HL-60 (cell line): ENCODE data around the gene ACBD7.

Source experiments
- DNase-seq, 2 experiments: peaks; one replicate each; pipeline ENCODE4 v3.0.0-alpha.2; 2010 to 2020; ENCODE audit warnings: low read depth in 1 of 2, low spot score in 1 of 2
- H3K27ac ChIP-seq: fragments of 250-450 bp; sonication (Bioruptor Pico); replicated peaks from 2 replicates; pipeline ENCODE4 v1.5.1; 2020; ENCODE audit warnings: mild to moderate bottlenecking, moderate library complexity
- H3K27me3 ChIP-seq: fragments of 250-450 bp; sonication (Bioruptor Pico); 2 replicates; pipeline ENCODE4 v1.5.1; 2021; ENCODE audit warnings: mild to moderate bottlenecking, moderate library complexity; ENCODE audit not compliant: insufficient read depth, poor library complexity, severe bottlenecking
- H3K4me3 ChIP-seq: replicated peaks from 2 replicates; pipeline ENCODE4 v1.5.1; 2011; ENCODE audit warnings: mild to moderate bottlenecking, control low read depth, low read length; ENCODE audit not compliant: insufficient read depth
- GABPA ChIP-seq: IDR thresholded peaks from 2 replicates; pipeline ENCODE4 v1.6.1; 2012; ENCODE audit warnings: low read depth
- POLR2AphosphoS5 ChIP-seq: IDR thresholded peaks from 2 replicates; pipeline ENCODE4 v1.6.1; 2012; ENCODE audit warnings: low read depth
- REST ChIP-seq: IDR thresholded peaks from 2 replicates; pipeline ENCODE4 v1.6.1; 2012; ENCODE audit warnings: low read depth; ENCODE audit not compliant: insufficient replicate concordance
- SPI1 ChIP-seq: IDR thresholded peaks from 2 replicates; pipeline ENCODE4 v1.6.1; 2012; ENCODE audit warnings: low read depth, mild to moderate bottlenecking, borderline replicate concordance
- TF ChIP-seq, protein P1 (sequence below): IDR thresholded peaks from one replicate; pipeline ENCODE4 v1.5.1; 2011; ENCODE audit warnings: low read length, control low read depth, inconsistent platforms; ENCODE audit not compliant: insufficient read depth

The ACBD7 gene

DNA sequence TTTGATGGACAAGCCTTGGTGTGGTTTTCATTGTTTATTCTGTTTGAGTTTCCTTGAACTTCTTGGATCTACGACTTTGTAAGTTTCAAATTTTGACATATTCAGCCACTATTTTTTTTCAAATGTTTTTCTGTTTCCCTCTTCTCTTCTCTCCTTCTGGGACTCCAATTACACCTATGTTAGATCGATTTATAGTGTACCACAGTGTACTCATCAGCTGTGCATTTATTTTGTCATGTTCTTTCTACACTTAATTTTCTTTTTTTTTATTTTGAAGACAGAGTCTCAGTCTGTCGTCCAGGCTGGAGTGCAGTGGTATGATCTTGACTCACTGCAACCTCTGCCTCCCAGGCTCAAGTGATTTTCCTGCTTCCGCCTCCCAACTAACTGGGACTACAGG lies 28.7 kb downstream of the ACBD7 start:
- Histone ChIP-seq H3K27ac (no peak overlapping the region), H3K4me3 (no peak overlapping the region), H3K27me3 (no peaks in the 10 kb centered on the region)
- no peak for DNase-seq
- TF ChIP-seq POLR2AphosphoS5 (no peak), SPI1 (no peak), REST (no peak), GABPA (no peak)
- TF ChIP-seq, protein P1, sequence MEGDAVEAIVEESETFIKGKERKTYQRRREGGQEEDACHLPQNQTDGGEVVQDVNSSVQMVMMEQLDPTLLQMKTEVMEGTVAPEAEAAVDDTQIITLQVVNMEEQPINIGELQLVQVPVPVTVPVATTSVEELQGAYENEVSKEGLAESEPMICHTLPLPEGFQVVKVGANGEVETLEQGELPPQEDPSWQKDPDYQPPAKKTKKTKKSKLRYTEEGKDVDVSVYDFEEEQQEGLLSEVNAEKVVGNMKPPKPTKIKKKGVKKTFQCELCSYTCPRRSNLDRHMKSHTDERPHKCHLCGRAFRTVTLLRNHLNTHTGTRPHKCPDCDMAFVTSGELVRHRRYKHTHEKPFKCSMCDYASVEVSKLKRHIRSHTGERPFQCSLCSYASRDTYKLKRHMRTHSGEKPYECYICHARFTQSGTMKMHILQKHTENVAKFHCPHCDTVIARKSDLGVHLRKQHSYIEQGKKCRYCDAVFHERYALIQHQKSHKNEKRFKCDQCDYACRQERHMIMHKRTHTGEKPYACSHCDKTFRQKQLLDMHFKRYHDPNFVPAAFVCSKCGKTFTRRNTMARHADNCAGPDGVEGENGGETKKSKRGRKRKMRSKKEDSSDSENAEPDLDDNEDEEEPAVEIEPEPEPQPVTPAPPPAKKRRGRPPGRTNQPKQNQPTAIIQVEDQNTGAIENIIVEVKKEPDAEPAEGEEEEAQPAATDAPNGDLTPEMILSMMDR: no peak

- Histone ChIP-seq H3K27ac (no peak overlapping the region), H3K4me3 (no peak overlapping the region), H3K27me3 (no peaks in the 10 kb centered on the region)
- DNase-seq: no peak
- TF ChIP-seq, protein P1: no peak
- TF ChIP-seq GABPA (no peak), POLR2AphosphoS5 (no peak), SPI1 (no peak), REST (no peak)
Measured at GRCh38 chr10:15058689-15059088, 29.9 kb downstream of the ACBD7 start.

DNA sequence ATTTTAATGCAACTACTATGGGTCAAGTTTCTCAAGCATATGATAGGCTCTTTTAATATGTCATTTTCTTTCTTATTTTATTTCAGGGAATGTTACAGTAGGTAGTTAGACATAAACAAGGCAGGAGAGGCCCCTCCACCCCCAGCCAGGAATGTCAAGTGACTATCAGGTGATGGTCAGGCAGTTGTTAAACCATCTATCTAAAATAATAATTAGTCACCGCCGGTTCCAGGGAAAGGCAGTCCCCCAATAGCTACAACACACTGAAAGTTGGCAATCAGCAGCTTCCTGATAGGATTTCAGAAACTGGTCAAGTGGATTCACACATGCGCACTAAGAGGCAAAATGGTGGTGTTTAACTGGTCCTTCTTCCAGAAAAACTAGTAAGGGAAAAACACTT lies 35.5 kb downstream of the ACBD7 start:
- no peak overlapping the region for H3K27ac ChIP-seq
- H3K27me3 ChIP-seq: no peaks in the 10 kb centered on the region
- no peak for DNase-seq
- no peak overlapping the region for H3K4me3 ChIP-seq
- no peak for TF ChIP-seq POLR2AphosphoS5
- TF ChIP-seq GABPA: no peak
- TF ChIP-seq, protein P1: no peak
- no peak for TF ChIP-seq SPI1
- no peak for TF ChIP-seq REST
